GM12878 (cell line): ENCODE data around the gene AKAP13. TPM values are rescaled to one million over a fixed set of nuclear protein-coding genes. Genes with fewer than 3 reads are reported as not detected.

Experiments
- BCL11A ChIP-seq: IDR thresholded peaks from 2 replicates; pipeline ENCODE4 v1.6.1; 2011; ENCODE audit warnings: low read depth, low read length
- BMI1 ChIP-seq: fragments of 450-650 bp; IDR thresholded peaks from 2 replicates; pipeline ENCODE4 v1.6.1; 2016; ENCODE audit warnings: mild to moderate bottlenecking, moderate library complexity, borderline replicate concordance
- CHD1 ChIP-seq: IDR thresholded peaks from 2 replicates; pipeline ENCODE4 v1.6.1; 2012; ENCODE audit warnings: low read depth, low read length, improper control_type of control experiment
- DPF2 ChIP-seq: fragments of 450-650 bp; IDR thresholded peaks from 2 replicates; pipeline ENCODE4 v1.6.1; 2017; ENCODE audit warnings: mild to moderate bottlenecking
- EED ChIP-seq: sonication (generic); IDR thresholded peaks from 2 replicates; pipeline ENCODE4 v1.6.1; 2016; ENCODE audit warnings: antibody characterized with exemption, low read depth
- FOXK2 ChIP-seq: fragments of 450-650 bp; IDR thresholded peaks from 2 replicates; pipeline ENCODE4 v1.6.1; 2017; ENCODE audit warnings: mild to moderate bottlenecking, moderate library complexity
- FOXM1 ChIP-seq: IDR thresholded peaks from 2 replicates; pipeline ENCODE4 v1.6.1; 2012; ENCODE audit warnings: low read depth, mild to moderate bottlenecking, inconsistent platforms, low read length, moderate library complexity
- GABPA ChIP-seq: IDR thresholded peaks from 2 replicates; pipeline ENCODE4 v1.6.1; 2014; ENCODE audit warnings: antibody characterized with exemption, low read depth, mild to moderate bottlenecking, inconsistent platforms
- HDAC6 ChIP-seq: fragments of 200-600 bp; sonication (generic); IDR thresholded peaks from one replicate; pipeline ENCODE4 v1.8.0; 2017; ENCODE audit warnings: antibody characterized with exemption; ENCODE audit not compliant: unreplicated experiment
- IKZF1 ChIP-seq: fragments of 450-650 bp; conservative IDR thresholded peaks from 2 replicates; pipeline ENCODE4 v1.6.1; 2017; ENCODE audit warnings: antibody characterized with exemption, mild to moderate bottlenecking
- JUNB ChIP-seq: IDR thresholded peaks from 2 replicates; pipeline ENCODE4 v1.6.1; 2016; ENCODE audit warnings: antibody characterized with exemption, mild to moderate bottlenecking
- NBN ChIP-seq: fragments of 450-650 bp; IDR thresholded peaks from 2 replicates; pipeline ENCODE4 v1.6.1; 2016
- PAX5 ChIP-seq: IDR thresholded peaks from 2 replicates; pipeline ENCODE4 v1.6.1; 2011; ENCODE audit warnings: low read depth, low read length, borderline replicate concordance
- PKNOX1 ChIP-seq: fragments of 450-650 bp; IDR thresholded peaks from 2 replicates; pipeline ENCODE4 v1.6.1; 2016; ENCODE audit warnings: mild to moderate bottlenecking
- RFX5 ChIP-seq: IDR thresholded peaks from 2 replicates; pipeline ENCODE4 v1.6.1; 2011; ENCODE audit warnings: low read depth, low read length, improper control_type of control experiment
- SMARCA5 ChIP-seq: fragments of 450-650 bp; IDR thresholded peaks from 2 replicates; pipeline ENCODE4 v1.6.1; 2017; ENCODE audit warnings: mild to moderate bottlenecking
- SREBF1 ChIP-seq: IDR thresholded peaks from 2 replicates; pipeline ENCODE4 v1.6.1; 2012; ENCODE audit warnings: mild to moderate bottlenecking, low read length
- STAT1 ChIP-seq: fragments of 450-650 bp; conservative IDR thresholded peaks from 2 replicates; pipeline ENCODE4 v1.6.1; 2014; ENCODE audit warnings: antibody characterized with exemption, mild to moderate bottlenecking
- STAT3 ChIP-seq: IDR thresholded peaks from 2 replicates; pipeline ENCODE4 v1.6.1; 2011; ENCODE audit warnings: low read depth, low read length, improper control_type of control experiment
- polyA plus RNA-seq, 11 experiments: library from polyadenylated mRNA; depleted of rRNA in 4 of 11; unstranded in 6 of 11; stranded (reverse) in 5 of 11; fragments of >200 nt; fragmentation: Nextera tagmentation in 4 of 11; fragmentation: Illumina TruSeq in 1 of 11; extraction: Ambion mirVana in 4 of 11; extraction: Trizol in 1 of 11; gene quantifications; 1 replicate in 1 of 11; 2 replicates in 10 of 11; pipeline versions ENCODE4 v1.2.1 to v1.2.3, GENCODE V29; 2011 to 2016; ENCODE audit warnings: inconsistent platforms in 2 of 11, missing spikeins in 2 of 11, low read depth in 1 of 11
- total RNA-seq, 4 experiments: library from RNA; depleted of rRNA in 3 of 4; stranded (reverse); fragments of >200 nt in 3 of 4; fragmentation: Illumina TruSeq in 1 of 4; extraction: Trizol in 1 of 4; gene quantifications; 2 replicates each; pipeline versions ENCODE4 v1.2.1 to v1.2.3, GENCODE V29; 2013 to 2021
- TF ChIP-seq, protein P1 (sequence below): fragments of 150-350 bp; IDR thresholded peaks from 2 replicates; pipeline ENCODE4 v1.6.1; 2016; ENCODE audit warnings: low read depth, low read length
- TF ChIP-seq, protein P2 (sequence below): IDR thresholded peaks from 2 replicates; pipeline ENCODE4 v1.6.1; 2011; ENCODE audit warnings: borderline replicate concordance, low read depth, mild to moderate bottlenecking, moderate library complexity, mixed read lengths, low read length; ENCODE audit not compliant: insufficient read depth; ENCODE audit errors: extremely low read length
- TF ChIP-seq, protein P3 (sequence below): IDR thresholded peaks from 2 replicates; pipeline ENCODE4 v1.6.1; 2011; ENCODE audit warnings: borderline replicate concordance, low read depth, mild to moderate bottlenecking, moderate library complexity, low read length; ENCODE audit not compliant: insufficient read depth, poor library complexity, severe bottlenecking

The AKAP13 gene
- total and polyA plus RNA-seq, 10 of the 15 experiments (the other 5 are each of a cell fraction or from before 2014, with no cell fraction given): 14.4 to 74.9 (median 55.1) TPM

DNA sequence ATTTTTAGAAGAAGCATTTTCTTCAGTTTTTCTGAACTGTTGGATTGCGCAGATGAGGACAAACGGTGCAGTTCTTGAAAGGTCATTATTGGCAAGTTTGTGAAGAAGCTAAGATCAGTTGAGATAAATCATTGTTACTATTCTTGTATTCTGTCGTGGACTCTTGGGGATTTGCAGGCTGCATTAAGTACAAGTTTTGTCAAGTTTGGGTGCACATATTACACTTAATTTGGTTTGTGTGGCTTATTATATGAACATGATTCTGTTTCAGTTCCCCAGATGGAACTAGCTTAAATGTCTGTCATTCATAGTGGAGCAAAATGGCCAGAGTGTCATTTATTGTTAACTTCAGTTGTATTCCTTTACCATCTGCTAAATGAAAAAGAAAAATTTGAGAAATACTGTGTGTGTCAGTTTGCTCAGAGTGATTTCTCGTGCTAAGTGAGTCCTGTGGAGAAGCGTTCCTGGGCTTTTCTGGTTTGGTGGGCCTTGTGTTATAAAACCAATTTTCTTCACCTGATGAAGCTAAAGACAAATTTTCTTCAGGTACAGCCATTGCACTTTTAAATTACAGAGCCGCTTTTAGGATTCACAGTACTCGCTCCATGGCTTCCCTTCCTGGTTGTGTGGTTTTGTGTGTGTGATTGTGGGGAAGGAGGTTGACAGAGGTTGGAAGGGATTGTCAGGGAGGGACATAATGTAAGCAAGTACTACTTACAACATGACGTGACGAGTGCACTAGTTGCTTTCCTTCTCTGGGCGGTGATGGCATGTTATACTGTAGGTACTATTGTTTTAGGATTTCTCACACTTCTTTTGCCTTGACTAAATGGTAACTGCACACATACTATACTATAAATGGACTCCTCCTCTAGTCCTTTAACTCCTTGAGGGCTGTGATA, 1.7 kb downstream of the AKAP13 start (continued):
- TF ChIP-seq, protein P1, sequence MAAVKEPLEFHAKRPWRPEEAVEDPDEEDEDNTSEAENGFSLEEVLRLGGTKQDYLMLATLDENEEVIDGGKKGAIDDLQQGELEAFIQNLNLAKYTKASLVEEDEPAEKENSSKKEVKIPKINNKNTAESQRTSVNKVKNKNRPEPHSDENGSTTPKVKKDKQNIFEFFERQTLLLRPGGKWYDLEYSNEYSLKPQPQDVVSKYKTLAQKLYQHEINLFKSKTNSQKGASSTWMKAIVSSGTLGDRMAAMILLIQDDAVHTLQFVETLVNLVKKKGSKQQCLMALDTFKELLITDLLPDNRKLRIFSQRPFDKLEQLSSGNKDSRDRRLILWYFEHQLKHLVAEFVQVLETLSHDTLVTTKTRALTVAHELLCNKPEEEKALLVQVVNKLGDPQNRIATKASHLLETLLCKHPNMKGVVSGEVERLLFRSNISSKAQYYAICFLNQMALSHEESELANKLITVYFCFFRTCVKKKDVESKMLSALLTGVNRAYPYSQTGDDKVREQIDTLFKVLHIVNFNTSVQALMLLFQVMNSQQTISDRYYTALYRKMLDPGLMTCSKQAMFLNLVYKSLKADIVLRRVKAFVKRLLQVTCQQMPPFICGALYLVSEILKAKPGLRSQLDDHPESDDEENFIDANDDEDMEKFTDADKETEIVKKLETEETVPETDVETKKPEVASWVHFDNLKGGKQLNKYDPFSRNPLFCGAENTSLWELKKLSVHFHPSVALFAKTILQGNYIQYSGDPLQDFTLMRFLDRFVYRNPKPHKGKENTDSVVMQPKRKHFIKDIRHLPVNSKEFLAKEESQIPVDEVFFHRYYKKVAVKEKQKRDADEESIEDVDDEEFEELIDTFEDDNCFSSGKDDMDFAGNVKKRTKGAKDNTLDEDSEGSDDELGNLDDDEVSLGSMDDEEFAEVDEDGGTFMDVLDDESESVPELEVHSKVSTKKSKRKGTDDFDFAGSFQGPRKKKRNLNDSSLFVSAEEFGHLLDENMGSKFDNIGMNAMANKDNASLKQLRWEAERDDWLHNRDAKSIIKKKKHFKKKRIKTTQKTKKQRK: no peak
- TF ChIP-seq BCL11A (peak; percentile 83; the same call in 1 of the 2 replicates), GABPA (no peak), NBN (0 out of 2 replicates have a peak, but pooled peaks have one; percentile 38), CHD1 (no peak), BMI1 (peak; percentile 56; the same call in 1 of the 2 replicates), PAX5 (peak; percentile 48; the same call in 1 of the 2 replicates), SREBF1 (no peak), FOXK2 (no peak), JUNB (peak; percentile 65), DPF2 (peak; percentile 89), EED (no peak), SMARCA5 (no peak), RFX5 (no peak), PKNOX1 (peak; percentile 87), STAT3 (0 out of 2 replicates have a peak, but pooled peaks have one; percentile 49), IKZF1 (peak; percentile 57), HDAC6 (no peak), FOXM1 (peak; percentile 68; the same call in 1 of the 2 replicates), STAT1 (no peak)
- TF ChIP-seq, protein P2, sequence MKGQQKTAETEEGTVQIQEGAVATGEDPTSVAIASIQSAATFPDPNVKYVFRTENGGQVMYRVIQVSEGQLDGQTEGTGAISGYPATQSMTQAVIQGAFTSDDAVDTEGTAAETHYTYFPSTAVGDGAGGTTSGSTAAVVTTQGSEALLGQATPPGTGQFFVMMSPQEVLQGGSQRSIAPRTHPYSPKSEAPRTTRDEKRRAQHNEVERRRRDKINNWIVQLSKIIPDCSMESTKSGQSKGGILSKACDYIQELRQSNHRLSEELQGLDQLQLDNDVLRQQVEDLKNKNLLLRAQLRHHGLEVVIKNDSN: no peak
- TF ChIP-seq, protein P3, sequence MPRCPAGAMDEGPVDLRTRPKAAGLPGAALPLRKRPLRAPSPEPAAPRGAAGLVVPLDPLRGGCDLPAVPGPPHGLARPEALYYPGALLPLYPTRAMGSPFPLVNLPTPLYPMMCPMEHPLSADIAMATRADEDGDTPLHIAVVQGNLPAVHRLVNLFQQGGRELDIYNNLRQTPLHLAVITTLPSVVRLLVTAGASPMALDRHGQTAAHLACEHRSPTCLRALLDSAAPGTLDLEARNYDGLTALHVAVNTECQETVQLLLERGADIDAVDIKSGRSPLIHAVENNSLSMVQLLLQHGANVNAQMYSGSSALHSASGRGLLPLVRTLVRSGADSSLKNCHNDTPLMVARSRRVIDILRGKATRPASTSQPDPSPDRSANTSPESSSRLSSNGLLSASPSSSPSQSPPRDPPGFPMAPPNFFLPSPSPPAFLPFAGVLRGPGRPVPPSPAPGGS: peak; percentile 23
